Bronchial epithelial cell (primary cell): ENCODE measurements around the gene RARRES2. TPM values are rescaled to one million over a fixed set of nuclear protein-coding genes. Genes with fewer than 3 reads are reported as not detected.
A peak's percentile ranks its signal among the peaks of the same experiment; 100 is the strongest.

Experiments used
- DNase-seq: peaks from one replicate; pipeline ENCODE4 v3.0.0-alpha.2; 2010; ENCODE audit warnings: low read depth
- FAIRE-seq: peaks from 2 replicates; lab custom pipeline; 2011; peaks lifted over from hg19 to GRCh38; lab: Jason Lieb, UNC
- H3K27me3 ChIP-seq: 2 replicates; pipeline ENCODE4 v1.5.1; 2011; ENCODE audit warnings: low read length; ENCODE audit not compliant: control insufficient read depth, insufficient read depth
- H3K36me3 ChIP-seq: 2 replicates; pipeline ENCODE4 v1.5.1; 2011; ENCODE audit warnings: low read length; ENCODE audit not compliant: control insufficient read depth, insufficient read depth
- H3K4me3 ChIP-seq: 2 replicates; pipeline ENCODE4 v1.5.1; 2011; ENCODE audit warnings: mild to moderate bottlenecking, low read depth, low read length, control low read depth
- CTCF ChIP-seq: IDR thresholded peaks from 2 replicates; pipeline ENCODE4 v1.5.1; 2011; ENCODE audit warnings: mild to moderate bottlenecking, moderate library complexity, low read length, control low read depth, inconsistent platforms; ENCODE audit not compliant: insufficient read depth, severe bottlenecking
- total RNA-seq: library from RNA; depleted of rRNA; stranded (reverse); fragments of >200 nt; gene quantifications from 2 replicates; pipeline ENCODE4 v1.2.1, GENCODE V29; 2014

Gene RARRES2
- total RNA-seq, 1 donor from 2014 or later: 1.1 TPM

- Histone ChIP-seq H3K4me3 (peak overlapping the region; percentile 72), H3K36me3 (no peaks in the 10 kb centered on the region), H3K27me3 (no peaks in the 10 kb centered on the region)
- FAIRE-seq (no peak), DNase-seq (peak; percentile 50)
- TF ChIP-seq CTCF: peak; percentile 10
Measured at GRCh38 chr7:150378115-150378852, 36.9 kb upstream of the RARRES2 start.

GRCh38 chr7:150377635-150378034 is 36.2 kb upstream of the RARRES2 start:
- Histone ChIP-seq H3K4me3 (no peak overlapping the region), H3K27me3 (no peaks in the 10 kb centered on the region), H3K36me3 (peaks cover 3% of the 10 kb centered on the region)
- TF ChIP-seq CTCF: no peak
- FAIRE-seq: no peak
- no peak for DNase-seq

GRCh38 chr7:150377196-150377595 is 35.8 kb upstream of the RARRES2 start:
- FAIRE-seq: no peak

GRCh38 chr7:150376560-150376959 is 35.1 kb upstream of the RARRES2 start:
- H3K27me3 ChIP-seq: no peaks in the 10 kb centered on the region
- FAIRE-seq: no peak
- no peak for TF ChIP-seq CTCF

More at GRCh38 chr7:150377196-150377595, 35.8 kb upstream of the RARRES2 start:
- H3K36me3 ChIP-seq: peaks cover 5% of the 10 kb centered on the region
- no peaks in the 10 kb centered on the region for H3K27me3 ChIP-seq
- no peak overlapping the region for H3K4me3 ChIP-seq
- no peak for TF ChIP-seq CTCF
- no peak for DNase-seq

GRCh38 chr7:150375662-150376521 is 34.5 kb upstream of the RARRES2 start:
- no peak for FAIRE-seq
- peaks cover 5% of the 10 kb centered on the region for H3K36me3 ChIP-seq
- no peaks in the 10 kb centered on the region for H3K27me3 ChIP-seq
- no peak overlapping the region for H3K4me3 ChIP-seq
- no peak for TF ChIP-seq CTCF
- DNase-seq: no peak

More at GRCh38 chr7:150376560-150376959, 35.1 kb upstream of the RARRES2 start:
- H3K36me3 ChIP-seq: peaks cover 5% of the 10 kb centered on the region
- H3K4me3 ChIP-seq: no peak overlapping the region
- DNase-seq: no peak
